Measurements from ENCODE around the gene C10orf143.
A peak's percentile ranks its signal among the peaks of the same experiment; 100 is the strongest.
"Not testable (repeated sequence)": the region's sequence is repeated elsewhere in the genome, so short reads cannot be mapped to it uniquely, and the experiment has no call there.

The C10orf143 gene

DNA sequence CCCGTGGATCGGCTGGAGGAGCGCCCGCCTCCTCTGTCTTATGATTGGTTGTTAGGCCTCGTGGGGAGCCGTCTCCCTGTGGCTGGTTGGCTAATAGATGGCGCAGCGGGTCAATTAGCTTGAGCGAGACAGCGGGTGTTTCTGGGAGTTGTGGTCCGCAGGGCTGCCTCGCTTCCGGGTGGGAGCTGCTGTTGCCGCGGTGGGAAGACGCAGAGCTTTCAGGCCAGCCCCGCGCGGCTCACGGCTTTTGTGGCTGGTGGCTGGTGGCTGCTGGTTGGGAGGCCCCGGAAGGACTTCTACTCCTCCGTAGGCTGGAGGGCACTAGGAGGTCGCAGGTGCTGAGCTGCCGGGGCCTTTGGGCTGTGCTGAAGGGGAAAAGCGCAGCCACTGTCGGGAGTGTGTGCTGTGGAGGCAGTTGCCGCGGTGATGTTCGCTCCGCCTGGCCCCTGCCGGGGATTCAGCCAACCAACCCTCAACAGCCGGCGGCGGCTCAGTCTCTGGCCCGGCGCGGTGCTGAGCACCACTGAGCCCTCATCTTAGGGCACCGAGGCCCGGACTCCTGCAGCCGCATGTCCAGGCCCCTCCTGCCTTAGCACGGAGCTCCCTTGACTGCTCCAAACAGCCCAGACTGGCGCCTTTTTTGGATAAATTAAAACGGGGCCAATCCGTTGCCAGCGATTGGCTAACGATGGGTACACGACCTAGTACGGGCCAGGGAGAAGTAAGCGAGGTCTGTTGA, 652 bp upstream of the C10orf143 start:
- peak; percentile 87 to 96 for DNase-seq

DNA sequence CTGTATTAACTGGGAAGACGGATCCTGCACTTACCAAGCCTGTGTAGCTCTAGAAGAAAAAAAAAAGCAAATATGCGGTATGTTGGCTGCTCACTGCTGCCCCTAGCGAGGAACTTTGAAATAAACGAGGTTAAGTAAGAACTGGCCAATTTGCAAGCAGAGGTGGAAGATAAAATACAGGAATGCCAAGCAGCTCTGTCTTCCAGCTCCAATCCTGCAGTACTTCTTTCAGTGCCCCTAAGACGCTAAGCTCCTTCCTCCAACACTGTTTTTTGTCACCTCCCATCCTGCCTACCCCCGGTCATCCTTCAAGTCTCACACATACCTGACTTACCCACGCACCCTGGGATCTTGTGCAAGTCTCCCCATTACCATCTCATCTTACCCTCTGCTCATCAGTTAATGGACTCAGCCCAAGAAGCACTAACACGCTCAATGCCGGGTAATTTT, 809 bp downstream of the C10orf143 start:
- peak; percentile 80 to 85 for DNase-seq

DNA sequence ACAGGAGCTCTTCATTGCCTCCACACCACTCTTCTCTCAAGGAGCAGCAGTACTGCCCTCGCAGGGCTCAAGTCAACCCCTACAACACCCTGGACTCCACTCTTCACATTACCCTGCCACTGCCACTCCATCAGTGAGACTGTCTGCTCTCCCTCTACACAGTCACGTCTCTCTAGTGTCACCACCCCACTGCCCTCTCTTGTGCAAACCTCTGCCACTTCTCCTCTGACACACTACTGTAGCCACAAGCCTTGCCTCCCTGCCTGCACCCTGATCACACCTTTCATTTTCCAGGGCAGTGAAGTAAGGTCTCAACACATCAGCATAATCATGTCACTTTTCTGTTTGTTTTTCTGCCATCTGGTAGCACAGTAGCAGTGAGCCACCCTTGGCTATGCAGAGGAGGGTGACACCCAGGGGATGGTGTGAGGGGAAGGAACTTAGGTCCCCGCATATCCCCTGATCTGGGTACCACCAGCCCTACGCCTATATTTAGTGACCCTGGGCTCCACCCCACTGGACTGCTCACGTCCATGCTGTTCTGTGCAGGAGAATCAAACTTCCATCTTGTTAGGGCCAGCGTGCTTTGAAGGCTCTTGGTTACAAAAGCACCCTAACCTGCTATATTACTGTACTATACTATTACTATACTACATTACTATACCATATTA, 1.6 kb downstream of the C10orf143 start:
- peak; percentile 0 to 2 for DNase-seq

DNA sequence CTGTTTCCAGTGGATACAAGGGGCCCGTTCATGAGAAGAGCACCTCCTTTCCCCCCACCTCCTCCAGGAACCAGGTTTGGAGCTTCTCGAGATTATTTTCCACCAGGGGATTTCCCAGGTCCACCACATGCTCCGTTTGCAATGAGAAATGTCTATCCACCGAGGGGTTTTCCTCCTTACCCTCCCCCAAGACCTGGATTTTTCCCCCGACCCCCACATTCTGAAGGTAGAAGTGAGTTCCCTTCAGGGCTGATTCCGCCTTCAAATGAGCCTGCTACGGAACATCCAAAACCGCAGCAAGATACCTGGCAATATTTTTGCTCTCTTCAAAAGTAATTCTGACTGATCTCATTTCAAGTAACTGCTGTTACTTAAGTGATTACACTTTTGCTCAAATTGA, 2.5 kb downstream of the C10orf143 start:
- DNase-seq = not testable (repeated sequence)

GRCh38 chr10:130105724-130106123, 4.9 kb downstream of the C10orf143 start:
- no peak for DNase-seq

DNA sequence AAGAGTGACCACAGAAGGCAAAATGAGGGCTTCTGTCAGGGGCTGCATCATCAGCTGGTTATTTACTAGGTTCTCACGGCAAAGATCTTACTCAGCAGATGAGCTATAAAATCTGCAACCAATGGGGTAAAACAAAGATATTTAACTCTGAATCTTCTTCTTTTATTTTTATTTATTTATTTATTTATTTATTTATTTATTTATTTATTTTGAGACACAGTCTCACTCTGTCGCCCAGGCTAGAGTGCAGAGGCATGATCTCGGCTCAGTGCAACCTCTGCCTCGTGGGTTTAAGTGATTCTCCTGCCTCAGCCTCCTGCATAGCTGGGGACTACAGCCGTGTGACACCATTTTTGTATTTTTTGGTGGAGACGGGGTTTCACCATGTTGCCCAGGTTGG, 11.3 kb downstream of the C10orf143 start:
- no peak for DNase-seq

- DNase-seq = not testable (repeated sequence)
Measured at GRCh38 chr10:130090565-130090964, 20.1 kb downstream of the C10orf143 start.

- DNase-seq = no peak
Measured at GRCh38 chr10:130080461-130080814, 30.2 kb downstream of the C10orf143 start.

DNA sequence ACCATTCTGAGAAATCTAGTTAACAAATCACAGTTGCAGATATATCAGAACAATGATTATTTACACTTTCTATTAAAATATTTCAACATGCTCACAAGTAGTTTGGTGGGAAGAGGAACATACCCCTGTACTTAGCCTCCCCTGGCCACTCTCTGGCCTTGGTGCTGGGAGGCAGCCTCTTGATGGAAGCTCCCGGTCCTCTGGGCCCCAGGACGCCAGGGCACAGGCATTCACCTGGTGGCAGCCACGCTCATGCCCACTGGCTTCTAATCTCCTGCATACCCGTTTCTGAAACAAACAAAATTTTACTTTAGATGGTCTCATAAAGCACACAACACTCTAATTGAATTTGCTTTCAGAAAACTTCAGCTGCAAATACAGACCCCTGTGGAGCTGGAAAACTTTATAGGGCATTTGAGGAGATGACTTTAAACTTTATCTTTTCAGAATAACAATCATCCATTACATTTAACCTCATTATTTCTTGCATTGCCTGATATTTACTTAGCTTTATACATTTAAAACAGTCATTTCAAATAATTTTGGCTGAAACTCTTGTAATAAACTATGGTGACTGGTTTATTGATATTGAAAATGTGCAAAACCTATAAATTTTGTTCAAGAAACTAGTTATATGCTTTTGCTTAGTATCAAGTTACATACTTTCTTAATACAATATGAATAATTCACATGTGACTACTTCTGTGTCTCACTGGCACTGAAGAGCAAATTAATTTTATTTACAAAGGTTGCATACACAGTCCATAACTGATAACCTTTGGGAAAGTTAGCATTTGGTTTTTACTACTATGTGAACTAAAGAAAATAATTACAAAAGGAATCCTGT, 30.8 kb downstream of the C10orf143 start:
- DNase-seq = no peak

DNA sequence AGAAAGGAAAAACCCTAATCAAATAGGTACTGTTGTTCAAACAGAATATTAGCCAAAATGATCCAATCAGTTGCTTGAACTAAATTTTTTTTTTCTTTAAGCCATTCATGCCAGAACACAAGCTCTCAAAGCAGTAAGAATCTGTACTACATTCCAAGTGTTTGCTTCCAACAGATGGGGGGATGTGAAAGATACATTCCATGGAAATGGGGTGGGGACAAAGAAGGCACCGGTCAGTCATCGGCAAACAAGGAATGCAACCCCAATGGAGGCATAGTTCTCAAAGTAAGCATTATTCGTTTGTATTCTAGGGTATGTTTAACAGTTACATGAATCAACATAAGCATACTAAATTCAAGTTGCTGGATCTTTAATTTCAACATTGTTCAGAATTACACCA, 32.5 kb downstream of the C10orf143 start:
- no peak for DNase-seq

DNA sequence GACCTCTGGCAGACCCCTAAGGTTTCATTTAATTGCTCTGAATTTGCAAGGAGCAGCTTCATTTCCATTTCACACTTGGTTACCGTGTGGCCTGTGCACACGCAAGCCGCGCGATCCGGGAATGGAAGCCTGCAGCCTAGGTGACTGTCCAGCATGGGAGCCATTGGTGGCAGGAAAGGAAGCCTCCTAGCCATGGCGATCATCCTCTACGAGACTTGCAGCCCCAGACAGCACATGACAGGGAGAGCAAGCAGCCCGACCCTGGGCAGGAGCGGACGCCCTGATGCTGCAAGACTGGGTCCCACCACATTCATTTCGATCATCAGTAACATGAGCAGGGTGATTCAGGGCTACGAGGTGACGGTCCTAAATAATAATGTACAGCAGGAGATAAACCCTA, 33.9 kb downstream of the C10orf143 start:
- DNase-seq = no peak

- no peak for DNase-seq
Measured at GRCh38 chr10:130074639-130075038, 36.0 kb downstream of the C10orf143 start.

GRCh38 chr10:130073912-130074311, 36.7 kb downstream of the C10orf143 start:
- DNase-seq = no peak

- DNase-seq = no peak
Measured at GRCh38 chr10:130072247-130072646, 38.4 kb downstream of the C10orf143 start.

- no peak for DNase-seq
Measured at GRCh38 chr10:130067893-130068292, 42.7 kb downstream of the C10orf143 start.

GRCh38 chr10:130066743-130067142, 43.9 kb downstream of the C10orf143 start:
- no peak for DNase-seq

DNA sequence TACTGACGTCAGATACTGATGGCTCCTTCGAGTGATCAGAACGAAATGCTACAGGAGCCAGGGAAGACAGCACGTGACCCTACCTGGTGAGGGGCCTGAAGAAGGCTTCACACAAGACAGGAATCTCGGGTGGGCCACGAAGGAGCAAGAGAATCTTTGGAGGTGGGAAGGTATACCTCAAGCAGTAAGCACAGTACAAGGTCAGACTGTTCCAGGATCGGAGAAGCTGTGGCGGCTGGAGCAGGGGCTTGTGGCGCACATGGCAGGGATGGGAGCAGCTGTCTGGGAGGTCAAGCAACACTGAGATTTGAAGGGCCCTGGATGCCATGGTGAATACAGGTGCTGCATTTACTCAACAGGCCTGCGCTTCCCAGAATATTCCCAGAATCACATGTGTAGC, 45.4 kb downstream of the C10orf143 start:
- DNase-seq = no peak

- DNase-seq = no peak
Measured at GRCh38 chr10:130064783-130065182, 45.8 kb downstream of the C10orf143 start.

GRCh38 chr10:130062976-130063375, 47.7 kb downstream of the C10orf143 start:
- DNase-seq = no peak

- no peak for DNase-seq
Measured at GRCh38 chr10:130062201-130062600, 48.4 kb downstream of the C10orf143 start.

DNA sequence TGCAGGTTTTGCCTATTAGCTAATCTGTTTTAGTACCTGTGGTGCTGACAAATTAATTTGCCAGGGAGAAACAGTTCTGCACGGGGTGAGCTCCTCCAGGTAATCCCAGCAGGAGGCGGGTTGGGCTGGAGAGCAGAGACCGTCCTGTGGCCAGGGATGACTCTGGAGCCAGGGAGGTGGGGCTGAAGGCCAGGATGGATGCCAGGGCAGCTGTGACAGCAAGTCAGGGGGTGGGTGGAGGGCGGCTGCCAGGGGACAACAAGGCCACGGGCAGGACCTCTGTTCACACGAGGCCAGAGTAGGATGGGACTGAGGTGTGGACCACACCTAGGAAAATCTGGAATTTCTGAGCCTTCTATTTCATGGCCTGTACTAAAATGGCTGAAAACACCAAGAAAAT, 48.9 kb downstream of the C10orf143 start:
- DNase-seq = no peak

GRCh38 chr10:130054021-130054420, 56.6 kb downstream of the C10orf143 start:
- DNase-seq = no peak

- DNase-seq = no peak
Measured at GRCh38 chr10:130053561-130053960, 57.1 kb downstream of the C10orf143 start.

DNA sequence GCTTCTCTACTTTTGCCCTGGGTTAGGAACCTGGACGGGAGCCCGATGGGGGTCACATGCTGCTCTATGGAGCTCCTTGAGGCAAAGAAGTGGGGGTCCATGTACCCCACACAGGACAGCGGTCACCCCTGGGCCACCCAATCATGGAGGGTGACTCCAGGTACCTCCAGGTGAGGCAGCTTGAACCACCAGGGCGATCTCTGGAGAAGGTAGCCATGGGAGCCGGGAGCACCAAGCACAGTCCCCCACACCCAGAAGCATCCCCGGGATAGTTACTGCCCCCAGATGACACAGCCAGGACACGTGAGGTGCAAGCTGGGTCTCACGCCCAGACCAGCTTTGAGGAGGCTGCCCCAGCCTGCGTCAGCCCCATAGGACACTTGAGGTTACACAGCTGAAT, 58.4 kb downstream of the C10orf143 start:
- DNase-seq = no peak
